NCI-H187 treated with DMSO at 0.1 percent for 48 hours (cell line): Measurements from ENCODE around the gene STK38.

Experiments
- DNase-seq: peaks from one replicate; lab custom pipeline; 2025; lab: John Stamatoyannopoulos, UW

Gene STK38

GRCh38 chr6:36563928-36564284 lies 16.6 kb upstream of the STK38 start:
- no peak for DNase-seq

DNA sequence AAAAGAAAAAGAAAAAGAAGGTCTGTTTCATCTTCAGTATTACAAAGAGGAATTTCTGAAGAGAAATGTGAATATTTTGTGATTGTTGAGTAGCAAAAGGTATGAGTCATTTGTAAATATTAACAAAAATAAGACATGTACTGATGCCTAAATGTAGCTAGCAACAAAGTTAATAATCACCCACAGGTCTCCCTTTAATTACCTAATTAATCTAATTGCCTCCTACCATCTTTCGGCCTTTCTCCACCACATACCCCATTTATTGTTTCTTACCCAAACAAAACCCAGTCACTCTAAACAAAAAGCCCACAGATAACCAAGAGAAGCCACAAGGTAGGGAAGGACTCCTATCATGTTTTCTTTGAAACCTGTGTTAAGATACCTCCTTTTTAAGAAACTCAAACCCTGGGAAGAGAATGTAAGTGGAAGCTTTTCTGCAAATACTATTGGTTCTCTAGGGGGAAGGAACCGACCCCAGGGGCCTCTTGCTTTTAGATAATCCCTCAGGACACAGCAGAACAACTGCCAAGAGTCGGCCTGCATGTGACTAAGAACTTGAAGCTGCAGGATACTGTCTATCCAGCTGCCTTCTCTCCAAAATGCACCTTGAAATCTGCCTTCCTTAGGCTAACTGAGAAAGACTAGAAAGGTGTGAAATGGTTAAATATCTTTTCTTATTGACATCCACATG lies 16.1 kb upstream of the STK38 start:
- no peak for DNase-seq

DNA sequence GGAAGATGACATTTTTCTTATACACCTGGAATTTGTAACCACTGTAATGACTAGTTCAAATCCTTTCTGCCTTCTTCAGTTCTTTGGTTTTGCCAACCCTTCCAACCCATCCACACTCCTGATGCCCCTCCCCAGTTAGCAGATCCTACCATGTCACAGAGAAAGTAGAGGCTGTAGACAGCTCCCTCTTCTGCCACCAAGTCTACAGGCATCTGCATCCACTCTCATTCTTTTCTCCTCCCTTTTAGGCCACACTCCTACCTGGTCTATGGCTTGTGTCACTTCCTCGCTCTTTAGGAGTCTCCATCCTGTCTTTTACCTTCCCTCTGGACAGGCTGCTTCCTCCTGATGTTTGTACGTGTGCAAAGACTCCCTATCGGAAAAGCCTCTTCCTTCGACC lies 13.5 kb upstream of the STK38 start:
- DNase-seq: no peak

DNA sequence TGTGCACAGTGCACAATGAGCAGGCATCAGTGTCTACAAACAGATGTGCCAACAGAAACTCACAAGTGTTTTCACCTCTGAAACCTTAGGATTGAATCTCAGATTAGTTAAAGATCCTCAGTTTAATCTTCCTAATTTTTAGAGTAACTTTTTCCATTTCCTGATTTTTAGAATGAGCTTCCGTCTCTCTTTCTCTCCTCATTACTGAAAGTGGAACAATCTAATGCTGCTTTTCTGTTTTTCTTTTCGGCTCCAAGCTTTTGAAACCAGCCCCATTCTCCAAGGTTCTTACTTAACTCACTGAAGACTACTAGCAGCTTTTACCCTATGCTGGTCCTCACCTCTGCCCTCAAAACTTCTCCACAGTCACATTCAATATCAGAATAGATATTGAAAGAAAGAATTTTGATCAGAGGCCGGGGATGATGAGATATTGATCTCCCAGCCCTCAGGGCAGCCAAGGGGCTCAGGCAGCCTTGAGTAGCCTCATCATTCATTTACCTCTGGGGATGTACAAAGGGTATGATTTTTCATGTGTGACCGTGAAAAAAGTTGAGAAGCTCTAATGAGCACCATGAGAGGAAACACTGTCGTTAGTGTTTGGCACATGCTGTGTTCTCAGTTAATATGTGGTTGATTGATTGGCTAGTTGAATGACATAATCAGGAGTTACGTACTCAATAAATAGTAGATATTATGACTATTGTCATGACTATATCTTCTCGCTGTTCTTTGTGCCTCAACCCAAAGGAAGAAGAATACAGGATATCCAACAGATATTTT lies 11.9 kb upstream of the STK38 start:
- DNase-seq: no peak

DNA sequence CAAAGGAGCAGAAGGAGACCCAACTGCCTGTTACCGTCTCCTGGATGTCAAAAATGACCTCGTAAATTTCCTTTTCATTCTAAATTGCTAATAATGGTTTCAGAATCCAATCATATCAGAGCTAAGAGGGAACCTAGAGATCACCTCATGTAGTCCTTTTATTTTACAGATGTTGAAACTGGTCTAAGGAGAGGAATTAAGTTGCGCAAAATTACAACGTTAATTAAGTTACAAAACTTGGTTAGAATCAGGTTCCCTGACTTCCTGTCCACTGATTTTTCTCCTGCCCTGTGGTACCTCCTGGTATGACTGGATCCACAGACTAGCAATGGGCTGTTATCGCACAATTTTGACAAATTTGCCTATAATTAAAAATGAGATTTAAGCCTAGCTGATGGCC lies 9.0 kb upstream of the STK38 start:
- no peak for DNase-seq

DNA sequence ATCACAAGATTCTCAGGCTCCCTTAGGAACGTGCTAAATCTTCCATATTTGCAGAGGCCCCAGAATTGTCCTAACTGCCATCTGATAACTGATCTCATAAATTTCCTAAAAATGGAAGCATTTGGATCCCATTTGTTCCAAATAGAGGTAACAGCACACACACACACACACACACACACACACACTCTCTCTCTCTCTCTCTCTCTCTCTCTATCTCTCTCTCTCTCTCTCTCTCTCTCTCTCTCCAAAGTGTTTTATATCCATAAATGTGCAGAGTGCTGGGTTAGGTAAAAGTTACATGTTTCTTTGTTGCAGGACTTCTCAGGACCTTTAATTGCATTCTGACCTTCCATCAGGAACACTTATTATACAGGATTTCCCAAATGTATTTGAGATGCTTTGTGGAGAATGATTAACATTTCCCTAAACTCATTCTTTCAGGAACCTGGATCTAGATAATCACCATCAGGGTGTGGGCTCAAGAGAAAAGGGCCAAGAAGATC lies 8.5 kb upstream of the STK38 start:
- DNase-seq: no peak

- DNase-seq: no peak
Observed at GRCh38 chr6:36550473-36551000, 3.3 kb upstream of the STK38 start.

DNA sequence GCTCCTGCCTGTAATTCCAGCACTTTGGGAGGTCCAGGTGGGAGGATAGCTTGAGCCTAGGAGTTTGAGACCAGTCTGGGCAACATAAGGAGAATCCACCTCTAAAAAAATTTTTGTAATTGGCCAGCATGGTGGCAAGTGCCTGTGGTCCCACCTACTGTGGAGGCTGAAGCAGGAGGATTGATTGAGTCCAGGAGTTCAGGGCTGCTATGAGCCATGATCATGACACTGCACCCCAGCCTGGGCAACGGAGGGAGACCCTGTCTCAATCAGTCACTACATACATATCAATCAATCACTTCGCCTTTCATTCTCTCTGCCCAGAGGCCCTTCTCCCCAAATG lies 1.1 kb upstream of the STK38 start:
- no peak for DNase-seq

GRCh38 chr6:36547646-36548400 lies 544 bp upstream of the STK38 start:
- DNase-seq: no peak

DNA sequence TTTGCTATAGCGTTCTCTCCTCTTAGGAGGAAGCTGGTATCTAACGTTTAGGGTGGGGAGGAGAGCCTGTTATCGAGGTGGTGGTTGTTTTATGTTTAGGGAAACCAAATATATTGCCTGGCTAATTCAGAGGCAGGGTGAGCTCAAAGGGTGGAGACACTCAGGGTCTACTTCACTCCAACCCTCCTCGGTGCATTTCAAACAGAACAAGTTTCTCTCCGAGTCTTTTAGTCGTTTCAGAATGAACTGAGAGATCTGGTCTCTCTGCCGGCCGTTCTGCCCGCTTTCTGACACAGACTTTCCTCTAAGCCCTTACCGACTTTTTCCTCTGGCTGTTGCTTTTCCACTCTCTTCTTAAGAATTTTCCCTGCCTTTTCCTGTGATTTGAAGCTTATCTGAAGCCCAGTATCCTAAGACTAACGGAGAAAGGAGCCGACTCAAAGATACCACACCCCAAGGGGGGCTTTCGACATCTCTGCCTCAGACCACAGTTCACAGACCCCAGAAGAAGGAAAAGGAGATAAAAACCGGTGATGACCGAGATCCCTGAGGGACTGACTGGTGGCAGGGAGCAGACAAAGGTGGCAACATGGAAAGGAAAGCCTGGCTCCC lies 865 bp downstream of the STK38 start:
- no peak for DNase-seq

GRCh38 chr6:36545767-36546307 lies 1.4 kb downstream of the STK38 start:
- no peak for DNase-seq

GRCh38 chr6:36544228-36544627 lies 3.1 kb downstream of the STK38 start:
- DNase-seq: no peak

- DNase-seq: no peak
Observed at GRCh38 chr6:36542041-36542440, 5.2 kb downstream of the STK38 start.

DNA sequence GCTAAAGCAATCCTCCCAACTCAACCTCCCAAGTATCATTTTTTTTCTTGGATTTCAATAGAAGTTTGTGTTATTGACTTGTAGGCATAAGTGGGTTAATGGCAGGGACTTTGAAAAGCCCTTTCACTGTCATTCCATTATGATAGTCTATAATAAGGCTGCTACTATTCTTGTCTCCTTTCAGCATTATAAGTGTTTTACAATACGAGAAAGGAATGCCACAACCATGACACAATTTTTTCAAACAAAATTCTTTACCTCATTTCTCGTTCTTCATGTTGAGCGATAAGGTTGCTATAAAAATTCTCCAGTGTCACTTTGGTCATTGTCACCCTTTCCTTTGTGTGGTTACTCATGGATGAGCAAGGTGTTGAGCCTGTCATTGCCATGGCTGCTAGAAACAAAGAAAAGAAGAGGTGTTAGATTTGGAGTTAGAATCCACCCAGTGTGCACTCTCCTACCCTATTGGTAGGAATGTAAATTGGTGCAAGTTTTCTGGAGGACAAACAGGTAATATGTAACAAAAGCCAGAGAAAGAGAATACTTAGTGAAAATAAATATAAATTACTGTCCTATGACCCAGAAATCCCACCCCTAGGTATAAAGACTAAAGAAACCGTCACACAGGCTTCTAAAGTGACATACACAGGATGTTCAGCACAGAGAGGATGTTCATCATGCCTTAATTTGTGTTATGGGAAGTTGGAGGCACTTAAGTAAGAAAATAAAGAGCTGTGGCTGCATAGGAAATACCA lies 7.3 kb downstream of the STK38 start:
- DNase-seq: no peak

DNA sequence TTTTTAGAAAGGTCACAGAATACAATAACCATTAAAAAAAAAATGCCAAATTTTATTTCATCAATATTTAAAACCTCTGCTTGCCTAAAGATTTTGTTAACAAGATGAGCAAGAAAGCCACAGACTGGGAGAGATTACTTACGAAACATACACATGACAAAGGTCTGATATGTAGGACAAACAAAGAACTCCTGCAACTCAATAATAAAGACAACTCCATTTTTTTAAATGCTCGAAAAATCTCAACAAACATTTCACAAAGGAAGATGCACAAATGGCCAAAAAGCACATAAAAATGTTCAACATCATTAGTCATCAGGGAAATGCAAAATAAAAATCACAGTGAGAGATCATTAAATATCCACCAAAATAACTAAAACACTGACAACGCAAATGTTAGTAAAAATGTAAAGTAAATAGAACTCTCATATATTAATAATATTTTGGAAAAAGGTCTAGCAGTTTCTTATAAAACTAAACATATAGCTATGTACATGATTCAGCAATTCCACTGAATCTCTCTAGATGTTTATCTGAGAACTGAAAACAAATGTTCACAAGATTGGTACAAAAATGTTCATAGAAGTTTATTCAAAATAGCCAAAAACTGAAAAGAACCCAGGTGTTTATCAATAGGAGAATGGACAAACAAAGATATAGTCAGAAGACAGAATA lies 10.3 kb downstream of the STK38 start:
- no peak for DNase-seq

- no peak for DNase-seq
Observed at GRCh38 chr6:36533321-36533720, 14.0 kb downstream of the STK38 start.

DNA sequence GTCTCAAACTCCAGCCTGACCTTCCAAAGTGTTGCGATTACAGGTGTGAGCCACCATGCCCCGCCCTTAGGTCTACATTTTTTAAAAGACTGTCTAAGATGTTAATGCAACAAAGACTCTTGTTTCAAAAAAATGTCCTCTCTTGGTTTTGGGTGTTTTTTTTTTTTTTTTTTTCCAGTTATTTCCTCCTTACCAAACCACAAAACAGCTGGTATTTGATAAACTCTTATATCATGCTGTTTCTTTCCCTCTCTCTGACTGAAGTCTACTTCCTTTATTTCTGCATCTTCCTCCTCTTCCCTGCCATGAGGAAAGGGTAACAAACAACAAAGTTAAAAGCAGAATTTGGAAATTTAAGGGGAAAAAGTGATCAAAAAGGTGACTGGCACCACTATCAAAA lies 21.2 kb downstream of the STK38 start:
- DNase-seq: no peak

- DNase-seq: no peak
Observed at GRCh38 chr6:36525346-36525745, 21.9 kb downstream of the STK38 start.

GRCh38 chr6:36524871-36525270 lies 22.4 kb downstream of the STK38 start:
- no peak for DNase-seq

GRCh38 chr6:36523936-36524499 lies 23.3 kb downstream of the STK38 start:
- no peak for DNase-seq
